Hematopoietic multipotent progenitor cell (in vitro differentiated cells): Measurements from ENCODE around the gene EDAR. TPM values are rescaled to one million over a fixed set of nuclear protein-coding genes. Genes with fewer than 3 reads are reported as not detected.

Source experiments
- DNase-seq, 3 donors: peaks; one replicate each; pipeline ENCODE4 v3.0.0-alpha.2; 2011 to 2015; ENCODE audit warnings: low read depth in 2 of 3, low spot score in 2 of 3
- total RNA-seq: library from RNA; depleted of rRNA; stranded (reverse); fragments of >200 nt; gene quantifications from one replicate; pipeline ENCODE4 v1.2.3, GENCODE V29; 2012

Gene EDAR
- total RNA-seq, 1 donor = under 0.01 TPM

GRCh38 chr2:109005686-109006204 lies 16.7 kb upstream of the EDAR start:
- DNase-seq = no peak

GRCh38 chr2:109001201-109001600 lies 12.2 kb upstream of the EDAR start:
- no peak for DNase-seq

DNA sequence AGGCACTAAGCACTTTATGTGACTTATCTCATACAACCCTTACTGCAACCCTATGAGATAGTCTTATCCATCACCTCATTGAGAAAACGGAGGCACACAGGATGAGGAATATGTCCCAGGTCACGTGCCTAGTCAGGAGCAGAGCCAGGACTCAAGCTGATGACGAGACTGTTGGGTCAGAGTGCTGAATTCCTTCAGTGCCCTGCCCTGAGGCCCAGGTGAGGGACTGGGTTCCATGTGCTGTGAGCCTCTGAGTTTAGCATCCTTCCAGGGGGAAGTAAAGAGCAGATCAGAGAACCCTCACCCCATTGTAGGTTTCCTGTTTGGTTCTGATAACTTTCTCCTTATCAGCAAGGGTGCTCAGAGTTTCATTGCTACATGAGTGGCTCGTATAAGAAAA lies 11.7 kb upstream of the EDAR start:
- DNase-seq = no peak

DNA sequence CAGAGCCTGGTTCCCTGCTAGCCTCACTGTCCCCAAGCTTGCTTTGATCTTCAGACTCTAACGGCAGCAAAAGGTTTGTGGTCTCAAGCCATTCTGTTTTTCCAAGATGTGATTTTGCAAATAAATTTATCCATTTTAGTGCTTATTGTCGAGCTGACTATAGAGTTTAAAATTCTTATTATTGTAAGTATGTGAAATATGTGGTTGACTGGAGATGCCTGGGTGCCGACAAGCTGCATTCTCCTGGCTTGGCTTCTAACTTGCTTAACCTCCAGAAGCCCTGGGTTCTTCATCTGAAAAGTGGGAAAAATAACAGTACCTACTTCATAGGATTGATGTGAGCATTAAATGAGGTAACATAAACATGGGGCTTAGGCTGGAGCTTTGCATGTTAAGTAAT lies 9.9 kb upstream of the EDAR start:
- no peak for DNase-seq

- no peak for DNase-seq
Observed at GRCh38 chr2:108994178-108994577, 5.2 kb upstream of the EDAR start.

GRCh38 chr2:108993095-108993937 lies 4.3 kb upstream of the EDAR start:
- DNase-seq = no peak

DNA sequence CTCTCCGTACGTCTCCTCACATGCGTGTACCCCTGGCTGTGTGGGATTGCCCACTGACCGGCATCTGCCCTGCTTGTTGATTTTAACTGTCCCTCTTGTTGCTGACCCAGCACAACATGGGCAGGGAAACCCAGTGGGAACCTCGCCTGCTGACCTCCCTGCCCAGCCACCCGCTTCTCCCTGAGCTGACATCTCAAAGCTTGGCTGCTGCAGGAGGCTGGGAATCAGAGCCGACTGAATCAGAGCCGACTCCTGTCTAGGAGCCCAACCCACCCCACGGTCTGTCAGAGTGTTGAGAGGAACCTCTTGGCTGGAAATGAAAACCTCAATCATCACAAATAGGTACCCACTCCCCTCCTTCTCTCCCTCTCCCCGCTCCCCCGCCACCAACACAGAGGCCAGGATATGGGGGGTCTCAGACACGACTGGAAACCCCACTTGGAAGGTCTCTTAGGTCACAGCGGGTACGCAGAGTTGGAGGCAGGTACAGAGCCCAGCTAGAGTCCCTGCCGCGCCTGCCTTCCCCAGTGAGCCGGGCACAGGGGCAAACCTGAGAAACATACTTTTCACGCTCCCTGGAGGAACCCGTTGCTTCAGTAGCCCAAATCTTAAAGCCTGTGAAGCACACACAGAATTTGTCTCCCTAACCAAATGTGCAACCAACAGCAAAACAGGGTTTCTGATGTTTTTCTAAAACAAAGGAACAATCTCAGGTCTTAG lies 784 bp downstream of the EDAR start:
- DNase-seq = no peak

- DNase-seq = no peak
Observed at GRCh38 chr2:108986916-108987510, 2.0 kb downstream of the EDAR start.

DNA sequence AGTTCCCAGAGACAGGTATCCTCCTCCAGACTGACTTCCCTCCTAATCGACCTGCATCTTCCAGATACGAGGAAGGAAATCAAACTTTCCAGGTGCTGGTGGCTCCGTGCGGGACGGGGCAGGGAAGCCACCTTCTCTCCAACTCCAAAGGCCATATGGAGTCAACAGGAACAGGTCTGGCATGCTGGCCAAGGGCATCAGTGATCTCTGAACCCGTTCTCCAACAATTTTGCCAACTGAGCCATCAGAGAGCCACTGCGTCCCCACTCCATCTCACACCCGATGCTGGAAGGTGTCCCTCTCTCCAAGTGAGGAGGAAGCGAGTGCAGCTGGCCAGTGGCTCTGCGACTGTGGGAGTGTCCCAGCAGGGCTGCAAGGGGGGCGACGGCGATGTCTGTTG lies 5.4 kb downstream of the EDAR start:
- DNase-seq = no peak

GRCh38 chr2:108983061-108983460 lies 6.0 kb downstream of the EDAR start:
- DNase-seq = no peak

GRCh38 chr2:108982259-108982679 lies 6.8 kb downstream of the EDAR start:
- DNase-seq = no peak

DNA sequence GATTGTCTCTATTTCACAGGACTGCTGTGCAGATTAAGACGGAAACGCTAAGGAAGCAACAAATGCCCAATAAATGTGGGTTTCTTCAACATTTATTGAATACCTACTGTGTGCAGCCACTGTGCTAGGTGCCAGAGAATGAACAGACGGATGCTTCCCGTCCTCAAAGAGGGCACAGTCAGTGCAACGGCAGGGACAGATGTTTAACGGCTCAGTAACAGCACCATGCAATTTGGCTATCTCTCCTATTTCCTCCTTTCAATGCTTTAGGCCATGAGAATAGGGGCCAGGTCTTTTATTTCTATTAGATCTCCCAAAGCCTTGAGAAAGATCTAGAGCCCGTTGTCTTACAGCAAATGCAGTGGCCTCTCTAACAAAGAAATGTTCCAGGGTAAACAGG lies 7.2 kb downstream of the EDAR start:
- no peak for DNase-seq

GRCh38 chr2:108980076-108980475 lies 8.9 kb downstream of the EDAR start:
- no peak for DNase-seq

DNA sequence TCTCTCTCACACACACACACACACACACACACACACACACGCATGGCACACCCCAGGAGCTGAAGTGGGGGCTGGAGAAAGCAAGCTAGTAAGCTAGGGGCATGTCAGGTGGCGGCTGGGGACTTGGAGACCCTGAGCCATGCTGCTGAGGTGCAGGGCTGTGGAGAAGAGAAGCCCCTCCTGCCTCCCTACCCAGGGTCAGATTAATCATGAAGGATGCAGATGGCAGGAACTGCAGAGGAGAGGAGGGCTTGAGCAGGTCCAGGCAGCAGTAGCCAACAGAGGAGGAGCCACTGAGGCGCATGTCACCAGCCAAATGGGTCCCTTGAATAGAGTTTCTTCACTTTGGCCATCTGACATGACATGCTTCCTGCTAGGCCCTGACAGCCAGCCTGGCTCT lies 9.6 kb downstream of the EDAR start:
- no peak for DNase-seq

DNA sequence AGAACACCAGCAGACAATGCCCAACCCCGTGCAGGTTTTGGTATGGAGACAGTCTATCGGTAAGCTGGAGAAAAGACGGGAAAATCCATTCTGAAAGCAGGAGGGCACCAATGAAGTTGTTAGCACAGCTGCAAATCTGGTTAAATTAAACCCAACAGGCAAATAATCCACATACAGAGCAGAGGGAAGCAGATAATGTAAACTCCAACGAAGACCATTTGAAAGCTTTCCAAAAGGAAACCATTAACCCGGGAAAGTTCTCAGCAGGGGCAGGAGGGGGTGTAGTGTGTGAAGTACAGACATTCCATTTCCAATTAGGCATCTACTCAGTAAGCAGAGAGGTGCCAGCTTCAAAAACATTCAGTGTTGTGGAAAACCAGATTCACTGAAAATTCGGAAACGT lies 10.3 kb downstream of the EDAR start:
- no peak for DNase-seq

- no peak for DNase-seq
Observed at GRCh38 chr2:108975613-108976435, 13.2 kb downstream of the EDAR start.

- no peak for DNase-seq
Observed at GRCh38 chr2:108974674-108975073, 14.3 kb downstream of the EDAR start.

- no peak for DNase-seq
Observed at GRCh38 chr2:108972663-108973062, 16.4 kb downstream of the EDAR start.

GRCh38 chr2:108971661-108972566 lies 17.1 kb downstream of the EDAR start:
- DNase-seq = no peak

DNA sequence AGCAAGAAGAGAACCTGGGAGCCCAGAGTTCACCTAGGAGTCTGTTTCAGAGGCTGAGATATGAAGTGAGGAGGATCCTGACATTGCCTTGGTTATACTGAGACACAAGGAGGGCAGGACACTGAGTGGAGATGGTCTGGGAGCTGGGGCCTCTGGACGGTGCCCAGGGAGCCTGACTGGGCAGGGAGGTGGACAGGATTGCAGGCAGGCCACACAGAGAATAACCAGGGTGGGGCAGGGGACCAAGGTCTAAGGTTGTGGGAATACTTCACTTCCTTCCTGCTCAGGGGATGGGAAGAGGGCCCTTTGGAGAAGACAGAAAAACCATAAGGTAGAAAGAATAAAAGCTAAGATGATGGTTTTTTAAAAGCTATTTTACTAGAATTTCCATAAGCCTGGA lies 18.7 kb downstream of the EDAR start:
- DNase-seq = no peak
